Measurements from ENCODE around the gene SUFU.

- TF ChIP-seq, protein P1, sequence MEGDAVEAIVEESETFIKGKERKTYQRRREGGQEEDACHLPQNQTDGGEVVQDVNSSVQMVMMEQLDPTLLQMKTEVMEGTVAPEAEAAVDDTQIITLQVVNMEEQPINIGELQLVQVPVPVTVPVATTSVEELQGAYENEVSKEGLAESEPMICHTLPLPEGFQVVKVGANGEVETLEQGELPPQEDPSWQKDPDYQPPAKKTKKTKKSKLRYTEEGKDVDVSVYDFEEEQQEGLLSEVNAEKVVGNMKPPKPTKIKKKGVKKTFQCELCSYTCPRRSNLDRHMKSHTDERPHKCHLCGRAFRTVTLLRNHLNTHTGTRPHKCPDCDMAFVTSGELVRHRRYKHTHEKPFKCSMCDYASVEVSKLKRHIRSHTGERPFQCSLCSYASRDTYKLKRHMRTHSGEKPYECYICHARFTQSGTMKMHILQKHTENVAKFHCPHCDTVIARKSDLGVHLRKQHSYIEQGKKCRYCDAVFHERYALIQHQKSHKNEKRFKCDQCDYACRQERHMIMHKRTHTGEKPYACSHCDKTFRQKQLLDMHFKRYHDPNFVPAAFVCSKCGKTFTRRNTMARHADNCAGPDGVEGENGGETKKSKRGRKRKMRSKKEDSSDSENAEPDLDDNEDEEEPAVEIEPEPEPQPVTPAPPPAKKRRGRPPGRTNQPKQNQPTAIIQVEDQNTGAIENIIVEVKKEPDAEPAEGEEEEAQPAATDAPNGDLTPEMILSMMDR (IDR thresholded peaks at IDR 0.05) = no peak
- no peak for TF ChIP-seq EZH2 (IDR thresholded peaks at IDR 0.05; ENCODE audit: borderline replicate concordance, insufficient read depth, low read depth, low read length, poor library complexity, severe bottlenecking)
Measured at GRCh38 chr10:102460836-102461186, 43.0 kb upstream of the SUFU start.

All from B cell (primary cell).